ENCODE data around the gene RXRA. TPM values are rescaled to one million over a fixed set of nuclear protein-coding genes. Genes with fewer than 3 reads are reported as not detected.

Gene RXRA
- total RNA-seq, 1 donor from 2014 or later: 33.4 TPM

- Histone ChIP-seq H3K4me1 (ENCODE audit: insufficient read depth, low read length) (peaks cover 31% of the 10 kb centered on the region), H3K4me3 (ENCODE audit: insufficient read depth, low read depth, low read length) (no peak overlapping the region), H4K20me1 (ENCODE audit: insufficient read depth, low read length) (peaks cover 3% of the 10 kb centered on the region), H2AFZ (ENCODE audit: low read depth, low read length) (no peak overlapping the region), H3K9ac (ENCODE audit: low read length) (no peak overlapping the region), H3K79me2 (ENCODE audit: insufficient read depth, low read length) (no peaks in the 10 kb centered on the region), H3K27me3 (ENCODE audit: insufficient read depth, low read length) (no peaks in the 10 kb centered on the region), H3K9me3 (ENCODE audit: insufficient read depth, low read depth, low read length) (no peaks in the 10 kb centered on the region), H3K4me2 (ENCODE audit: low read length) (peak overlapping the region; percentile 44), H3K27ac (ENCODE audit: low read depth, low read length) (no peak overlapping the region), H3K36me3 (ENCODE audit: insufficient read depth, low read length) (no peaks in the 10 kb centered on the region)
- Mint-ChIP-seq H3K27ac (ENCODE audit: unreplicated experiment) (peak overlapping the region; percentile 72), H3K27me3 (ENCODE audit: low read depth, unreplicated experiment) (no peaks in the 10 kb centered on the region), H3K9me3 (ENCODE audit: unreplicated experiment) (peaks cover 10% of the 10 kb centered on the region), H3K36me3 (ENCODE audit: low read depth, unreplicated experiment) (peaks cover 4% of the 10 kb centered on the region), H3K4me3 (ENCODE audit: unreplicated experiment) (no peak overlapping the region), H3K4me1 (ENCODE audit: low read depth, unreplicated experiment) (peaks cover 34% of the 10 kb centered on the region)
- no peak for TF ChIP-seq EZH2 (IDR thresholded peaks at IDR 0.05; ENCODE audit: insufficient read depth, low read length)
- no peak for TF ChIP-seq CTCF (IDR thresholded peaks at IDR 0.05; ENCODE audit: insufficient read depth, low read depth, low read length)
- FAIRE-seq (peak; percentile 73), DNase-seq (ENCODE audit: low read depth) (peak; percentile 77)
Measured at GRCh38 chr9:134316449-134317160, 9.7 kb upstream of the RXRA start.

DNA sequence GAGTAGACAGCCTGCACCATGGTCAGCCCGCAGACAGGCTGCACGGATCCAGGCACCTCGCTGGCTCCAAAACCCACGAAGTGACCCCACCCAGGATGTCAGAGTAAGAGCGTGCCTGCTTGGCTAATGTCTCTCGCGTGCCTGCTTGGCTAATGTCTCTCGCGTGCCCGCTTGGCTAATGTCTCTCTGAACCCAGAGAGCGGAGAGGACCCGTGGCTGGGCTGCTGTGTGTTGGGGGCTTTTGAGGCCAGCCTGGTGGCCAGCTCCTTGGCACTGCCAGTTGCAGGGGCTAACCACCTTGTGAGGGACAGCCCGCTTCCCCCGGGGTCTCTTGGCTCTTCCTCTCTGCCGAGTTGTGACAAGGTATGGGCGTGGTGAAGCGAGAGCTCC is 8.9 kb upstream of the RXRA start:
- peak overlapping the region; percentile 22 for H3K4me3 Mint-ChIP-seq (ENCODE audit: unreplicated experiment)
- peak overlapping the region; percentile 46 for H3K4me2 ChIP-seq (ENCODE audit: low read length)
- H3K9me3 Mint-ChIP-seq (ENCODE audit: unreplicated experiment): peaks cover 10% of the 10 kb centered on the region
- H3K36me3 Mint-ChIP-seq (ENCODE audit: low read depth, unreplicated experiment): peaks cover 4% of the 10 kb centered on the region
- H3K9me3 ChIP-seq (ENCODE audit: insufficient read depth, low read depth, low read length): no peaks in the 10 kb centered on the region
- H3K79me2 ChIP-seq (ENCODE audit: insufficient read depth, low read length): no peaks in the 10 kb centered on the region
- H3K27ac ChIP-seq (ENCODE audit: low read depth, low read length): no peak overlapping the region
- H3K4me1 Mint-ChIP-seq (ENCODE audit: low read depth, unreplicated experiment): peaks cover 41% of the 10 kb centered on the region
- H3K27me3 ChIP-seq (ENCODE audit: insufficient read depth, low read length): no peaks in the 10 kb centered on the region
- no peak overlapping the region for H3K4me3 ChIP-seq (ENCODE audit: insufficient read depth, low read depth, low read length)
- no peaks in the 10 kb centered on the region for H3K27me3 Mint-ChIP-seq (ENCODE audit: low read depth, unreplicated experiment)
- TF ChIP-seq CTCF (IDR thresholded peaks at IDR 0.05; ENCODE audit: insufficient read depth, low read depth, low read length): no peak
- peaks cover 31% of the 10 kb centered on the region for H3K4me1 ChIP-seq (ENCODE audit: insufficient read depth, low read length)
- H2AFZ ChIP-seq (ENCODE audit: low read depth, low read length): no peak overlapping the region
- DNase-seq (ENCODE audit: low read depth): no peak
- no peak overlapping the region for H3K9ac ChIP-seq (ENCODE audit: low read length)
- FAIRE-seq: no peak
- H3K27ac Mint-ChIP-seq (ENCODE audit: unreplicated experiment): peak overlapping the region; percentile 88
- H4K20me1 ChIP-seq (ENCODE audit: insufficient read depth, low read length): peaks cover 3% of the 10 kb centered on the region
- H3K36me3 ChIP-seq (ENCODE audit: insufficient read depth, low read length): no peaks in the 10 kb centered on the region

GRCh38 chr9:134317790-134318414 is 8.4 kb upstream of the RXRA start:
- FAIRE-seq: no peak
- peaks cover 41% of the 10 kb centered on the region for H3K4me1 Mint-ChIP-seq (ENCODE audit: low read depth, unreplicated experiment)

More at GRCh38 chr9:134317790-134318414, 8.4 kb upstream of the RXRA start:
- Histone ChIP-seq H3K4me3 (ENCODE audit: insufficient read depth, low read depth, low read length) (no peak overlapping the region), H3K36me3 (ENCODE audit: insufficient read depth, low read length) (no peaks in the 10 kb centered on the region), H3K9me3 (ENCODE audit: insufficient read depth, low read depth, low read length) (no peaks in the 10 kb centered on the region), H3K27me3 (ENCODE audit: insufficient read depth, low read length) (no peaks in the 10 kb centered on the region), H2AFZ (ENCODE audit: low read depth, low read length) (no peak overlapping the region), H3K9ac (ENCODE audit: low read length) (no peak overlapping the region), H3K27ac (ENCODE audit: low read depth, low read length) (peak overlapping the region; percentile 30), H3K4me1 (ENCODE audit: insufficient read depth, low read length) (peaks cover 31% of the 10 kb centered on the region), H4K20me1 (ENCODE audit: insufficient read depth, low read length) (peaks cover 3% of the 10 kb centered on the region), H3K4me2 (ENCODE audit: low read length) (peak overlapping the region; percentile 64), H3K79me2 (ENCODE audit: insufficient read depth, low read length) (no peaks in the 10 kb centered on the region)
- H3K27ac Mint-ChIP-seq (ENCODE audit: unreplicated experiment): peak overlapping the region; percentile 88
- H3K36me3 Mint-ChIP-seq (ENCODE audit: low read depth, unreplicated experiment): peaks cover 4% of the 10 kb centered on the region
- TF ChIP-seq EZH2 (IDR thresholded peaks at IDR 0.05; ENCODE audit: insufficient read depth, low read length): no peak
- no peak for TF ChIP-seq CTCF (IDR thresholded peaks at IDR 0.05; ENCODE audit: insufficient read depth, low read depth, low read length)
- no peaks in the 10 kb centered on the region for H3K27me3 Mint-ChIP-seq (ENCODE audit: low read depth, unreplicated experiment)
- peaks cover 9% of the 10 kb centered on the region for H3K9me3 Mint-ChIP-seq (ENCODE audit: unreplicated experiment)
- H3K4me3 Mint-ChIP-seq (ENCODE audit: unreplicated experiment): no peak overlapping the region
- peak; percentile 73 for DNase-seq (ENCODE audit: low read depth)

Measured in astrocyte (in vitro differentiated cells and primary cell).